HG03565 (cell line): ENCODE results near the gene ZNF451.

Source experiments
- ATAC-seq: cut with Tn5 transposase; IDR thresholded peaks from one replicate; pipeline ENCODE4 v1.9.1; 2021; ENCODE audit warnings: mild to moderate bottlenecking, moderate library complexity; ENCODE audit not compliant: unreplicated experiment

ZNF451 gene

DNA sequence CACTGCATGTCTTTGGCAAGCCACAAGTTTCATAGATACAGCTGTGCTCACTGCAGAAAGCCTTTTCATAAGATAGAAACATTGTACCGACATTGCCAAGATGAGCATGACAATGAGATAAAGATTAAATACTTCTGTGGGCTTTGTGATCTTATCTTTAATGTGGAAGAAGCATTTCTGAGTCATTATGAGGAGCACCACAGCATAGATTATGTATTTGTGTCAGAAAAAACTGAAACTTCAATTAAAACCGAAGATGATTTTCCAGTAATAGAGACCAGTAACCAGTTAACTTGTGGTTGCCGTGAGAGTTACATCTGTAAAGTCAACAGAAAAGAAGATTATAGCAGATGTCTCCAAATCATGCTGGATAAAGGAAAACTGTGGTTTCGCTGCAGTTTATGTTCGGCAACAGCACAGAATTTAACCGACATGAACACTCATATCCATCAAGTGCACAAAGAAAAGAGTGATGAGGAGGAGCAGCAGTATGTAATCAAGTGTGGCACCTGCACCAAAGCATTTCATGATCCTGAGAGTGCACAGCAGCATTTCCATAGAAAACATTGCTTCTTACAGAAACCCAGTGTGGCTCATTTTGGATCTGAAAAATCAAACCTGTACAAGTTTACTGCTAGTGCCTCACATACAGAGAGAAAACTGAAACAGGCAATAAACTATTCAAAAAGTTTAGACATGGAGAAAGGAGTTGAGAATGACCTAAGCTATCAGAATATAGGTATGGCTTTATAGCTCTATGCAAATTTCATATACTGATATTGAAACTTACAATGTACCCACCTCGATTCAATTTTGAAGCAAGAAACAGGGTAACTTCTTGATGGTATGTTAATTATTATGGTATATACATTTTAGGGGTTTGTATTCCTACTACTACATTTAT is 58.2 kb downstream of the ZNF451 start:
- no peak for ATAC-seq

DNA sequence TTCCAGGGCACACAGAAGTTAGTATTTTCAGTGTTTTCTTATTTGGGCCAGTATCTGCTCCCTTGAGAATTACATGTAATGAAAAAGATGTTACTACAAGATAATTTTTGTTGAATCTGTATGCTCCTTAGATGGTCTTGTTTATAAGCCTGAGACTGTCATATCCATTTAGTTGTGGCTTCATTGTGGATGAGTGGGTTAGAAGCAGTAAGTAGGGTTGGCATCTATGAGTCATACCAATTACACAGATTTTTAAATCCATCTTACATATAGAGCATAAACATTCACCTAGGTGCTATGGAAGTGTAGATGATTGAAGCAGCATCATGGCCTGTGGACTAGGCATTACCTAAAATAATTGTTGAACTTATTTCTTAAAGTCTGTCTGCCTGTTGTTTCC is 68.7 kb downstream of the ZNF451 start:
- ATAC-seq: no peak

DNA sequence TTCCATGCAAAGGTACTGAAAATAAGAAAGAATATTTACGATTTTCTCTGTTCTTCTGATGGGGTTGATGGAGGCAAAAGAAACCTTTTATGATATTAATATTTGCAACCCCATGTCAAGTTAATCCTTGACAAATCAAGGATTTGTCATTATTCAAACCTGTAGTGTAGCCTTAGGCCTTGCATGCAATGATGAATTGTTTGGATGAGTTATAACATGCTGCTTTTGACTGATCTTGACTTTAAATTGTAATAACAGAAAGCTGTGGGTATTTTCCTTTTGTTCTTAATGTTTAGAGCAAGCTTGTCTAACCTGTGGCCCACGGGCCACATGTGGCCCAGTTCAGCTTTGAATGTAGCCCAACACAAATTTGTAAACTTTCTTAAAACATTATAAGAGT is 69.1 kb downstream of the ZNF451 start:
- no peak for ATAC-seq

DNA sequence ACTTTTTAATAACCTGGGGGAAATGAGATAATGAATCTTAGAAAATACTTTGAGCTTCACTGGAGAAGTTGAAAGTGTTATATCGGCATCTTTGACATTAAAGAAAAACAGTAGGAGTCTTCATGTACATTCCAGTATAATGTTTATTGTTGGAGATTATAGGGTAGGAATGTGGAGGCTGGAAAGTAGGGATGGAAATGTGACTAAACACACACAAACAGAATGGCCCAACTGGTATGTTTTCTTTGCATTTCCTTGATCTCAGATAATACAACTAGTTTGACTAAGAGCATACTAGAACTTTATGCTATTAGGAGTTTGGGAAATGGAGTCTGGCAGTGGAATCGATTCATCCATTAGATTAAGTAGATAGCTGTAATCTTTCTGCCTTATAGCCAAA is 72.0 kb downstream of the ZNF451 start:
- no peak for ATAC-seq

DNA sequence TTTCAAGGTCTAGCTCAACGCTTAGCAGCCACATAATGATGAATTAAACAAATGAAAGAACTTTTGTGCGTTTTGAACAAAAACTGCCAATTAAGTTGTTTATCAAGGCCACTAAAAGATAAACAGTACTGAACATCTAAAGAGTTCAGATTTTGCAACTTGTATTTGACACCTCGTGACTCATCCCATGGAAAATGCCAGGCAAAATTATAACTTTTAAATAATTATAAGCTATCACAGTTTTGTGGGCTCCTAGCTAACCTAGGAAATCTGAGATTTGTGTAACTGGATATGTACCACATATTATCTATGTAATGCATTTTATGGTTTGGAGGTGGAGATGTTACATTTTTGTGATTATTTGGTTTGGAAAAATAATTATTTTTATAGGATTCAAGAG is 72.5 kb downstream of the ZNF451 start:
- no peak for ATAC-seq

DNA sequence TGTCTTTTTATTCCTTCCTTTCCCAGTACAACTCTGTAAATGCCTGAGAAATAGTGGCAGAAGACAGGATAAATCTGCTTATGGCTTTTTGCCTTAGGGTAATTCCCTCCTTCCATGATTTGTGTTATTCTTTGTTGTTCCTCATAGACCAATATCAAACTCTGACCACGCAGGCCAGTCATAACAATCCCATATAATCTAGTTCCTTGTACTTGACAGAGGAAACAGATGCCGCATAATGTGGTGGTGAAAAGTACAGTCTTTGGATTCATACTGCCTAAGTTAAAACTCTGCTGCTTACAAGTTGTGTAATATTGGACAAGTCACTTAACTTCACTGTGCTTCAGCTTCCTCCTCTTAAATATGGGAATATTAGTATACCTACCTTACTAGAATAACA is 74.0 kb downstream of the ZNF451 start:
- no peak for ATAC-seq

DNA sequence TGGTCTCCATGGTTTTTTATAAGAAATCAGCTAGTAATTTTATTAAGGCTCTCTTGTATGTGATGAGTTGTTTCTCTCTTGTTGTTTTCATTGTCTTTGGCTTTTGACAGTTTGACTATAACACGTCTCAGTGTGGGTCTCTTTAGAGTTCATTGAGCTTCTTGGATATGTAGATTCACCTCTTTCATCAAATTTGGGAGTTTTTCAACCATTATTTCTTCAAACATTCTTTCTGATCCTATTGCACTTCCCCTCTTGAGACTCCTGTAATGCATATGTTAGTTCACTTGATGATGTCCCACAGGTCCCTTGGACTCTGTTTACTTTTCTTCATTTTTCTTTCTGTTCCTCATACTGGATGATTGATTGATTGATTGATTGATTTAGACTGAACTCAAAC is 75.1 kb downstream of the ZNF451 start:
- no peak for ATAC-seq

DNA sequence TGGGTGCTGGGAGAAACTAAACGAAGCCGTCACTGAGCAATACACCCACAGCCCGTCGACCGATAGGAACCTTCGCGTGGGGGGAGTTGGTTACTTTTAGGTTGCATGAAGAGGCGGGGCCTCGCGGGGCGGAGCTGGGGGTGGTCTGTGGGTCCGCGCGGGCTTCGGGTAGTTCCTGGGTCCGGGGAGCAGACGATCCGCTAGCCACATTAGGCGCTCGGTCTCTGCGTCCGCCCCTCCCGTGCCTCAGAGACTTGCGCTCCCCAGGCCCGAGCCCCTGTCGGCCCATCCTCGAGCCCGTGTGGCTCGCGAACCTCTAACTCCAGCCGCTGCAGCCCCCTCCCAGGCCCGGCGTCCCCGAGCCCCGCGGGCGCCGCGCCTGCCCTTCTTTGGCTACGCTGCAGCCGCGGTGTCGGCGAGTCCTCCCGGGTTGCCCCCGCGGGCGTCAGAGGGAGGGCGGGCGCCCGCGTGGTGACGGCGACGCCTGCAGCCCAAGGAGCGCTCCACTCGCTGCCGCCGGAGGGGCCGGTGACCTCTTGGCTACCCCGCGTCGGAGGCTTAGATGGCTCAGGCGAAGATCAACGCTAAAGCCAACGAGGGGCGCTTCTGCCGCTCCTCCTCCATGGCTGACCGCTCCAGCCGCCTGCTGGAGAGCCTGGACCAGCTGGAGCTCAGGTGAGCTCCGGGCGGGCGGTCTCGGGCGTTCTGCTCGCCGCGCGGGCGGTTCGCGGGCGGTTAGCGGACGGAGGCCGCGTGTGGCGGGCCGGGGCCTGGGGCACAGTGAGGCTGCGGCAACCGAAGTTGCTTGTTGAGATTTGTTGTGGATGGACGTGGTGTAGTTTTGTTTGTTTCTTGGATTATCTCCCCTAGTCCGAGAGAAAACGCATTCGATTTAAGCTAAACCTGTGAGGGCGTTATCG is 82.4 kb downstream of the ZNF451 start, which contains the start of gene BAG2:
Gene BAG2, plus strand, starts transcription at position 191 of the 920 bp plus-strand sequence. Its CDS starts 372 bp downstream, at position 563.
- peak; percentile 82 for ATAC-seq

DNA sequence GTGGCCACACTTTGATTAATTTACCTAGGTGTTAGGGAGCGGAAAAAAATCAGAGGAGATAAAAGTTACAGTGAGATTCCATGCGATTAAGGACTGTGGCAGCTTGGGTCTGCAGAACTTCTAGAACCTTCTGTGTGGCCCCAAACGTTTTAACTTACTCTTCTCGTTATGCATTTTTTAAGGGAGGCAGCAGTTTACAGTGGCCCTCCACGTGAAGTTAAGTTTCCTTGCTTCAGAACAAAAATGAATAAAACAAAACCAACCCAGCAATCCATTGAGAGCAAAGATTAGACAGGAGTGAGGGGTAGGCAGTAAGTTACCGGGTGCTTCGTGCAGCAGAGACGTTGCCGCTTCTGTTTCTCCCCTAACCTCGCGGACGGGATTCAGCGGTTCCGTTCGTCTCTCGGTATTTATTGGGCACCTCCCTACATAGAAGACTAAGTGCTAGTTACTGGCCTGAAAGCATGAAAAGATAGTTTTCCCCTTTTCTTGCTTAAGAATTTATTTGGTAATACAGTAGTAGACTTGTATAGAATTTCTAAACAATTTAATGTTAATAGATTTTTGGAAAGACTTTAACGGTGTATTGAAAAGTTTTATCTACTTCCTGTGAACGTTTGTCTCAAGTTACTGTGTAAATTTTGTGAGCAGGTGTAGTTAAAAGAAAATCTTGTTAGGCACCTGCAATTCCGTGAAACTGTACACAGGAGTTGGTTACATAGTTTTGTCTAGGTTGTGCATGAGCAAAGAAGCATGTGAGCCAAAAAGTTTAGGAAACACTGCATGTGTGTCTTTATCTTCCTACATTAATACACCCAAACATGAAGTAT is 83.3 kb downstream of the ZNF451 start:
- no peak for ATAC-seq

DNA sequence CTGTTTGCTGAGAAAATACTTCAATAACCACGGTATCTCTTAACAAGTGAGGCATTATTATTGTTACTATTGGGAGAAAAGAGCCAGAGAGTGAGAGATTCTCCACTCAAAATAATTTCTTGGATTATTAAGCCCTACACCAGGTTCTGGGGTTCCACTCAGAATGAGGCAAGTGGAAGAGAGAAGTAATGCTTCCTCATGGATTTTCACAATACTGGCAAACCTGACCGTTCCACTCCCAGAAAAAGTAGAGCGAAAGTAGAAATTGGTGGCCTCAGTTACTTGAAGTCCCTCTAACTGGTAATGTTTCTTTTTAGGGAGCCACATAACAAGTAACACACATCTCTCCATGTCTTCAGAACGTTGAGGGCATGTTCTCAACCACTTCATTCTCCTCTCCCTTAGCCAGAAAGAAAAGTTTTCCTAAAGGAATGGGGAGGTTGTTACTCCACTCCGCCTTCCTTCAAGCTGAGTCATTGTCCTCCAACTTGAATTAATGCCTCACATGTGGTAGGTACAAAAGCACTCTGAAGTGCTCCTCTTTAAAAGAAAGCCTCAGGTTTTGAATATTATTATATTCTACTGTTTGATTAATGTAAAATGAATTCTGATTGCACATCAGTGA is 84.0 kb downstream of the ZNF451 start:
- no peak for ATAC-seq

DNA sequence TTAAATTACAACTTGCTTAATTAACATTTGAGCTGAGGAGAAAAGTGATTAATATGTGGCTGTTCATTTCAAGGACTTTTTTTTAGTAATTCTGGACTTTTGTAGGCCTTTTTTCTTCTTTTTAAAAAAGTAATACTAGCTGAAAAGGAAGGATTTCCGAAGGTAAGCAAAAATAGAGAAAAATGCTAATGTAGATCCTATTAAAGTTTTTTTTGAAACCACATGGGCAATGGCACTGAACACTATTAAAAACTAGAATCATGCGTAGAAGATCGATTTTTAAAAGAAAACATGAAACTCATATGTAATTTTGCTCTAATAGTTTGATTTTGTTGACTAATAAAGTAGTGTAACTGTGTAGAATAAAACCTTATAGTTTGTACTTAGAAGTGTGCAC is 84.5 kb downstream of the ZNF451 start:
- no peak for ATAC-seq

DNA sequence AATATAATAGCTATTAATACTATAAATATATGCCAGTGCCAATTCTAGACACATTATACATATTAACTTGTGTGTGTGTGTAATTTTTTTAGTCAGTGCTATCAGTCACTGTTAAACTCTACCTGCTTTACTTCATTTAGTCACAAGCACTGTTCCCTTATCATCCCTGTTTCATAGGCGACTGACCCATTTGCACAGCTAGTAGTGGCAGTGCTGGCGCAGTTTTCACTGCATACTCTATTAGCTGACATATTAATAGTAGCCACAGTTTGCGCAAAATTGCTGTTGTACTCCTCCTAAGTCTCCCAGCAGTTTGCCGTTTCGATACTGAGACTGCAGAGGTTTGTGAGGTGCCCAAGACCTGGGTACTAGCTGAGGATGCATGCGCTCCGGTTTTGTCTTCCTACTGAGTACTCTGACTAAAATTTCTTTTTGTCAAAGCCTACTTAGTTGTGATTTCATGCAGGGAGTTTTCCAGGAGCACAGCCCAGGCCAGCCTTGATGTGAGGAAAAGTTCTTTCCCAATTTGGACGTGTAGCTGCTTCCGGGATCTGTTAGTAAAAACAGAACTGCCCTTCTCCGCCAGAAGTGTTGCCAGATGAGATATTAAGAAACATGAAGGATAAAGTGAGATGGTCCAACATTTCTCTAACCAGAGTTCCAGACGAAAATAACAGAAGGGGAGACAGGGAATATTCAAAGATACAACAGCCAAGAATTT is 87.7 kb downstream of the ZNF451 start:
- ATAC-seq: no peak

DNA sequence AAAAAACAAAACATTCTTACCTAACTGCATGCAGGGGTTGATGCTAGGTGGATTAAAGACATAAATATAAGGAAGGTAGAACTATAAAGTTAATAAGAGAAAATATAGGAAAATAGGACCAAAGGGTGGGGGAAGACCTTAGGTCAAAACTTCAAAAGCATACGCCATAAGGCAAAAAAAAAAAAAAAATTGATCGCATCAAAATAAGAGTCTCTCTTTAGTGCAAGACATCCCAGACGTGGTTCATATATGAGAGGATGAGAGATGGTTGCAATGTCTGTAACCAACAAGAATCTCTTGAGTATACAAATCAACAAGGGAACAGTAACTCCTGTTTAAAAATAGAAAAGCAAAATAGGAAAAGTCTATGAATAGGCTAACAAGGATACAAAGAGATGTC is 90.6 kb downstream of the ZNF451 start:
- no peak for ATAC-seq

DNA sequence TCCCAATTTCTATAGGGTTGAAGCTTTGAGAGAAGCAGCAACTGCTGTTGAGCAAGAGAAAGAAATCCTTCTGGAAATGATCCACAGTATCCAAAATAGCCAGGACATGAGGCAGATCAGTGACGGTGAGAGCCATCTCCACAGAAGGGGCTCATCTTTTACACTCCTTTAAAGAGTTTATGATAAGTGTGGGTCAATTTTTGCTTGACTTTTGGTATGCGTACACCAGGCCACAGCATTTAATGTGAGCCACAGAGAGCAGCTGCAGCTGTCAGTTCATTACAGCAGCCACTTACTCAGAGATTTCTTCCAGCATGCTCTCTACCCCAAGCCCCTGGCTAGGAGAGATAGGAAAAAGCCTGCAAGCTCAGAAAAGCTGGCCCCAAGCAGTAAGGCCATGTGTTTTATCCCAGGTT is 92.0 kb downstream of the ZNF451 start:
- ATAC-seq: no peak

DNA sequence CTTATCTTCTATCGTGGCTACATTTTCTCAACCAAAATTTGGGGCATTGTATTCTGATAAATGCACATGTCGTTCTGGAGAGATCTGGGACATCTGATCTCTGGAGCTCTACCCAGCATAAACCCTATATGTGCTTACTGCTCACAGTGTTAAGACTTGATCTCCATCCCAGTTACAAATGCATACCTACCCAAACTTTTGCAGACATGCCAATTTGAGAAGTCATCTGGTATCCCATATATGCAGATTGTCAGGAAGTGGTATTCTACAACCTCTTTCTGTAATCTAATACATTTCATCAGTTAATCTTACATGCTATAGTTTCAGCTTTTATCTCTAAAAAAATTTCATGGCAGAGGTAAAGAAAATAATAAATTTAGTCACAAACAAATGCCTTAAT is 93.3 kb downstream of the ZNF451 start:
- no peak for ATAC-seq

DNA sequence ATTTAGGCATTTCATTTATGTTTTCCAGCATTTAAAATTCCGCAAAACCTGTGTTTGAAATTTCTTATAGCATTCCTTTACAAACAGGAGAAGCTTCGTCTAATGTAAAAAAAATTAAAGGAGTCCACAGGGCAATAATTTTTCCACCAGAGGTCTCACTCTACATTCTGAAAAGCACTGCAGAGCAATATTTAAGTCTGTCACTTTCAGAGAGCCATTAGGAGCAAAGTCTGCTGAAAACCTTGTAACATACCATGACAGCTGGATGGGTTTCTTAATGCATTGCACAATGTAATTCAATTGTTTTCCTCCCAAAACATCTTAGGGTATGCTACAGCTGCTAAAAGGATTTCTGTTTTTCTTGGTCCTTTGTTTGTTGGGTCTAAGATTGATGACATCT is 100.2 kb downstream of the ZNF451 start:
- no peak for ATAC-seq

DNA sequence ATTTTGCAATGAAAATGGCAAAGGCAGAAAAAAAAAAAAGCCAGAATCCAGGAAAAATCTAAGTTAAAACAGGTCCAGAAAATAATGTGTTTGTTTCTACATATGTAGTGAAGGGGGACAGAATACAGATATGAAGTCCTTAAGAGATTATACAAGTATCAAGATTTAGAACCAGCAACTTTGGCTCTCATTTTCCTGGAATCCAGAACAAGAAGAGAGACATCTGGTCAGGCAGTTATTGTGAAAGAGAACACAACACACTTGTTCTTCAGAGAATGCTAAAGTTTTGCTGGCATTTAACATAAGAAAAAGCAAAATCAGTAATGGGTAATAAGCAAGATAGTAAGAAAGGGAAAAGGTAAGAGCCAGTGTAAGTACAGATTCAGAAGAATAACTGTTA is 103.2 kb downstream of the ZNF451 start:
- no peak for ATAC-seq

DNA sequence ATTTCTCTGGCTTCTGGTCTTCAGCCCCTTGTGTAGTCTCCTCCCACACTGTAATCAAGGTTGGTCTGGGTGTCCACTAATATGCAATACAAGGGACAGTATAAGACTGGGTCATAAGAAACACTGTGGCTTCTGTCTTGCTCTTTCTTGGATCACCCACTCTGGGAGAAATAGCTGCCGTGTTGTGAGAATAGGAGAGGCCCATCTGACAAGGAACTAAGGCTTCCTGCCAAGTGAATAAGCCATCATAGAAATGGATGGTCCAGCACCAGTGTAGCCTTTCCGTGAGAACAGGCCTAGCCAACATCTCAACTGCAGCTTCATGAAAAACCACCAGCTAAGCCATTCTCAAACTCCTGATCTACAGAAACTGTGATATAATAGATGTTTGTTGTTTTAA is 105.5 kb downstream of the ZNF451 start:
- ATAC-seq: no peak

DNA sequence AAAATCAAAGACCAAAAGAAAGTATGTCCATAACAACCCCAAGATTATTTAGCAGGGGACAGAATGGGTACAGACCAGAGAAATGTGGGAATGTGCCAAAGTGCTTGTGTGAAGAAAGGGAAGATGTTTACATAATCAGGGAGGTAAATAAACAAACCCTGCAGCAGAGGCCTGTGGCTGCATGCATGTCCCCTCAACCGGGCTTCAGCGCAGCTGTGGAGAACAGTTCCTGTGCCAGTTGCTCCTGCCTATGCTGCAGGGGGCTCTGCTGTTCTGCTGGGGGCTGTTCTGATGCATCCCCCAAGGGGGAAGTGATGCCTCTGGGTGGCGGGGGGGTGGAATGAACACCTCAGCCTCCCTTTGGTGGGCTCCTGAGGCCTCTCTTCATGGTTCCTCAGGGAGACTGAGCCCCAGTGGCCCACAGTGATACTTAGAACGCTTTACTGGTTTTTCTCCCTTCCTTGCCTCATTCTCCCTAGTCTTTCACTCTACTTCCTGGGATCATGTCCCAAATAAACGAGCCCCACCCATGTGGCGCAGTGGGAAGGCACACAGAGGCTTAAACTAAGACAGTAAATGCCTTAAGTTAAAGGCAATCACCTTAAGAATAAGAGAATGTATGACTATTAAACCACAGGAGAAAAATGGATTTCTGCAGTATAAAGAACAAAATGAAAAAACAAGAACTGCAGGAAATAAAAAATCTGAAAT is 109.1 kb downstream of the ZNF451 start:
- no peak for ATAC-seq
